Stimulated activated naive CD4-positive, alpha-beta T cell (primary cell): ENCODE results near the gene ACTN4.

Source experiments
- DNase-seq, 6 experiments: peaks; one replicate each; lab custom pipeline; 2025; lab: John Stamatoyannopoulos, UW

Gene ACTN4

GRCh38 chr19:38695832-38696728 is 48.6 kb downstream of the ACTN4 start:
- no peak for DNase-seq

- DNase-seq = no peak
Observed at GRCh38 chr19:38696729-38697055, 49.2 kb downstream of the ACTN4 start.

GRCh38 chr19:38697197-38697596 is 49.7 kb downstream of the ACTN4 start:
- no peak for DNase-seq

- DNase-seq = no peak
Observed at GRCh38 chr19:38697641-38698071, 50.2 kb downstream of the ACTN4 start.

- DNase-seq = no peak
Observed at GRCh38 chr19:38698225-38699026, 51.0 kb downstream of the ACTN4 start.

GRCh38 chr19:38699027-38699346 is 51.5 kb downstream of the ACTN4 start:
- DNase-seq = no peak

GRCh38 chr19:38699647-38700349 is 52.3 kb downstream of the ACTN4 start:
- DNase-seq = no peak

GRCh38 chr19:38700350-38700901 is 53.0 kb downstream of the ACTN4 start:
- no peak for DNase-seq

GRCh38 chr19:38700902-38701454 is 53.5 kb downstream of the ACTN4 start:
- no peak for DNase-seq

- no peak for DNase-seq
Observed at GRCh38 chr19:38701455-38702063, 54.1 kb downstream of the ACTN4 start.

- DNase-seq = no peak
Observed at GRCh38 chr19:38702278-38702677, 54.8 kb downstream of the ACTN4 start.

- DNase-seq = no peak
Observed at GRCh38 chr19:38703509-38703908, 56.1 kb downstream of the ACTN4 start.

- DNase-seq = no peak
Observed at GRCh38 chr19:38704488-38705026, 57.1 kb downstream of the ACTN4 start.

- DNase-seq = no peak
Observed at GRCh38 chr19:38705197-38706019, 58.0 kb downstream of the ACTN4 start.

GRCh38 chr19:38706792-38707511 is 59.5 kb downstream of the ACTN4 start:
- DNase-seq = no peak

- no peak for DNase-seq
Observed at GRCh38 chr19:38707512-38708114, 60.2 kb downstream of the ACTN4 start.

- no peak for DNase-seq
Observed at GRCh38 chr19:38708413-38709024, 61.1 kb downstream of the ACTN4 start.

GRCh38 chr19:38709119-38709518 is 61.7 kb downstream of the ACTN4 start:
- no peak for DNase-seq
